Endothelial cell of umbilical vein (primary cell): ENCODE data around the gene EPO. TPM values are rescaled to one million over a fixed set of nuclear protein-coding genes. Genes with fewer than 3 reads are reported as not detected.

Experiments used
- BruUV-seq: library from RNA; stranded (reverse); fragments of 400-500 nt; replicated peaks from 2 replicates; lab custom pipeline; 2021; lab: Mats Ljungman, UMichigan
- CTCF ChIA-PET: fragments of 300-600, 350-600 bp; sonication (Branson Sonifier 250); formaldehyde crosslinking; loops from one replicate; lab custom pipeline; 2021; ENCODE audit warnings: antibody characterized with exemption, inconsistent platforms; lab: Charles Lee
- POLR2A ChIA-PET: fragments of 300-600, 350-600 bp; sonication (Branson Sonifier 250); formaldehyde crosslinking; loops from one replicate; lab custom pipeline; 2021; ENCODE audit warnings: antibody characterized with exemption, inconsistent platforms; lab: Charles Lee
- DNase-seq: peaks from one replicate; pipeline ENCODE4 v3.0.0-alpha.2; 2011; ENCODE audit warnings: low read depth, low spot score
- FAIRE-seq: peaks from 2 replicates; lab custom pipeline; 2011; peaks lifted over from hg19 to GRCh38; lab: Jason Lieb, UNC
- H2AFZ ChIP-seq: 2 replicates; pipeline ENCODE4 v1.6.0; 2012; ENCODE audit warnings: low read depth, low read length, control low read depth, inconsistent platforms
- H3K27ac ChIP-seq: 2 replicates; pipeline ENCODE4 v1.5.1; 2011; ENCODE audit warnings: low read depth, mild to moderate bottlenecking, control low read depth, low read length, moderate library complexity; ENCODE audit not compliant: insufficient read depth
- H3K27me3 ChIP-seq, 2 experiments: 2 replicates each; pipeline versions ENCODE4 v1.6.0 to v1.6.1; 2011; ENCODE audit warnings: low read length in 2 of 2, mixed read lengths in 1 of 2; ENCODE audit not compliant: control insufficient read depth in 2 of 2, insufficient read depth in 2 of 2
- H3K36me3 ChIP-seq, 2 experiments: 2 replicates in 1 of 2; 3 replicates in 1 of 2; pipeline ENCODE4 v1.5.1; 2011; ENCODE audit warnings: low read length in 2 of 2, mild to moderate bottlenecking in 1 of 2, moderate library complexity in 1 of 2; ENCODE audit not compliant: control insufficient read depth in 2 of 2, insufficient read depth in 2 of 2; ENCODE audit errors: extremely low read depth in 1 of 2
- H3K4me1 ChIP-seq: 3 replicates; pipeline ENCODE4 v1.5.1; 2011; ENCODE audit warnings: mild to moderate bottlenecking, low read length; ENCODE audit not compliant: control insufficient read depth, insufficient read depth; ENCODE audit errors: extremely low read depth
- H3K4me2 ChIP-seq: 2 replicates; pipeline ENCODE4 v1.6.1; 2011; ENCODE audit warnings: low read length, control low read depth, mixed read lengths; ENCODE audit not compliant: insufficient read depth
- H3K4me3 ChIP-seq, 3 experiments: fragments of 200-600 bp in 1 of 3; sonication (generic), shearing (Covaris generic) in 1 of 3; replicated peaks in 1 of 3; 2 replicates each; pipeline ENCODE4 v1.5.1; 2011 to 2016; ENCODE audit warnings: control low read depth in 3 of 3, low read length in 3 of 3, mild to moderate bottlenecking in 2 of 3, inconsistent platforms in 1 of 3, low read depth in 1 of 3, moderate library complexity in 1 of 3; ENCODE audit not compliant: insufficient read depth in 1 of 3
- H3K79me2 ChIP-seq: 2 replicates; pipeline ENCODE4 v1.6.0; 2012; ENCODE audit warnings: low read length, inconsistent platforms; ENCODE audit not compliant: control insufficient read depth, insufficient read depth
- H3K9ac ChIP-seq: replicated peaks from 2 replicates; pipeline ENCODE3; 2011; ENCODE audit warnings: low read length, control low read depth; ENCODE audit not compliant: insufficient read depth; ENCODE audit errors: extremely low read depth
- H3K9me1 ChIP-seq: replicated peaks from 3 replicates; pipeline ENCODE4 v1.6.0; 2011; ENCODE audit warnings: mild to moderate bottlenecking, low read length; ENCODE audit not compliant: control insufficient read depth, insufficient read depth; ENCODE audit errors: extremely low read depth
- H3K9me3 ChIP-seq: replicated peaks from 2 replicates; pipeline ENCODE4 v1.5.1; 2012; ENCODE audit warnings: low read length, inconsistent platforms; ENCODE audit not compliant: control insufficient read depth, insufficient read depth
- H4K20me1 ChIP-seq: replicated peaks from 2 replicates; pipeline ENCODE3; 2011; ENCODE audit warnings: mild to moderate bottlenecking, low read length; ENCODE audit not compliant: control insufficient read depth, insufficient read depth; ENCODE audit errors: extremely low read depth
- CTCF ChIP-seq, 2 donors: IDR thresholded peaks; 1 replicate in 1 of 2; 2 replicates in 1 of 2; pipeline ENCODE4 v1.5.1; 2011; ENCODE audit warnings: low read length in 2 of 2, mild to moderate bottlenecking in 2 of 2, moderate library complexity in 2 of 2, control low read depth in 1 of 2, inconsistent platforms in 1 of 2, low read depth in 1 of 2; ENCODE audit not compliant: insufficient read depth in 1 of 2; ENCODE audit errors: extremely low read depth in 1 of 2
- POLR2A ChIP-seq: IDR thresholded peaks from 2 replicates; pipeline ENCODE4 v1.6.1; 2012; ENCODE audit warnings: low read depth, mild to moderate bottlenecking, control low read depth, low read length
- dilution Hi-C: fragments of 300-500 bp; cut with MboI; formaldehyde crosslinking; loops from one replicate; pipeline ENCODE4 v1.15.0; 2019; ENCODE audit warnings: low sequenced_read_pairs; ENCODE audit not compliant: extremely low pct_ligation_motif_present
- intact Hi-C: fragments of 100-400 bp; cut with micrococcal nuclease; formaldehyde crosslinking; loops from one replicate; pipeline ENCODE4 v1.10.0; 2022
- polyA plus RNA-seq, 4 experiments: library from polyadenylated mRNA; depleted of rRNA in 3 of 4; stranded (reverse) in 3 of 4; unstranded in 1 of 4; fragments of >200 nt; gene quantifications; 2 replicates each; pipeline versions ENCODE4 v1.2.1 to v1.2.3, GENCODE V29; 2011 to 2012; ENCODE audit warnings: missing spikeins in 1 of 4
- total RNA-seq: library from RNA; stranded (reverse); gene quantifications from 2 replicates; pipeline ENCODE4 v1.2.3, GENCODE V29; 2021

EPO gene
- total and polyA plus RNA-seq, 2 donors (not counting 3 experiments of a cell fraction or from before 2014, with no cell fraction given), result not detected

DNA sequence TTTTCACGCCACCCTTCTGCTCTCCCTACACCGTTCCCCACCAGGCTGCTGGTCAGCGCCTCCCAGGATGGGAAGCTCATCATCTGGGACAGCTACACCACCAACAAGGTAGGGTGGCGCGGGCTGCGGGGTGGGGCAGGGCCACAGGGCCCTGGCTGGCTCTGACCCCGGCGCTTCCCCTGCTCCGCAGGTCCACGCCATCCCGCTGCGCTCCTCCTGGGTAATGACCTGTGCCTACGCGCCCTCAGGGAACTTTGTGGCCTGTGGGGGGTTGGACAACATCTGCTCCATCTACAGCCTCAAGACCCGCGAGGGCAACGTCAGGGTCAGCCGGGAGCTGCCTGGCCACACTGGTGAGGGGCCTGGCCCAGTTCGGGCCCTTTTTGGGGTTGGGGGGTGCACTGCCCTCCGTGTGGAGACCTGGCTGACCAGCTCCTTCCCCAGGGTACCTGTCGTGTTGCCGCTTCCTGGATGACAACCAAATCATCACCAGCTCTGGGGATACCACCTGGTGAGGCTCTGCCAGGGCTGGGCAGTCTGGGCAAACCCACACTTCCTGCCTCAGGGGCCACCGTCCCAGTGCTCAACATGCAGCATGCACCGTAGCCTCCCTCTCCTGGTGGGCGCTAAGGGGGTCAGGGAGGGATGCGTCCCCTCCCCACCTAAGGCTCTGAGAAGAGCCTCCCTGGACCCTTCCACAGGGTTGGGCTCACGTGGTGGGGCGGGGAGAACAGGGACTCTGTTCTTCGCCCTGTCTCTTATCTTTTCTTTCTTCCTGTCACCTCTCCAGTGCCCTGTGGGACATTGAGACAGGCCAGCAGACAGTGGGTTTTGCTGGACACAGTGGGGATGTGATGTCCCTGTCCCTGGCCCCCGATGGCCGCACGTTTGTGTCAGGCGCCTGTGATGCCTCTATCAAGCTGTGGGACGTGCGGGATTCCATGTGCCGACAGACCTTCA lies 42.7 kb upstream of the EPO start:
- Histone ChIP-seq H3K4me3 (no peak overlapping the region), H3K4me1 (peaks cover 4% of the 10 kb centered on the region), H4K20me1 (no peaks in the 10 kb centered on the region), H3K79me2 (peaks cover 28% of the 10 kb centered on the region), H3K4me2 (no peak overlapping the region), H3K9me1 (no peaks in the 10 kb centered on the region), H2AFZ (no peak overlapping the region), H3K36me3 (peaks cover 11 to 47% of the 10 kb centered on the region in 2 experiments), H3K9ac (no peak overlapping the region), H3K9me3 (no peaks in the 10 kb centered on the region), H3K27me3 (no peaks in the 10 kb centered on the region), H3K27ac (no peak overlapping the region)
- dilution Hi-C loops (no loop called here), intact Hi-C loops (loop anchor here (5.0 kb wide), 1 partner anchor 210 kb away; no protein-coding TSS in a partner anchor)
- no peak for DNase-seq
- TF ChIP-seq CTCF (IDR thresholded peaks at IDR 0.05; ENCODE audit: extremely low read depth in 1 of 2, insufficient read depth in 1 of 2, low read depth in 1 of 2, low read length in 2 of 2) (no peak), POLR2A (peak; percentile 19)
- BruUV-seq, result no TSS peak
- no peak for FAIRE-seq
- ChIA-PET POLR2A (interaction anchor here (1.0 kb wide), 2 partner anchors 91 to 223 kb away, joined by 4 to 5 read pairs; partner anchors contain the start of genes FBXO24 and LRCH4), CTCF (interaction anchor here (0.9 to 2.2 kb wide), 3 partner anchors 15 to 89 kb away, joined by 3 to 9 read pairs (median 5); no protein-coding TSS in a partner anchor)
